GM19193 (cell line): Measurements from ENCODE around the gene CDHR3.

ENCODE experiments used
- POLR2A ChIP-seq: IDR thresholded peaks from 4 replicates; pipeline ENCODE4 v1.6.1; 2011; ENCODE audit not compliant: insufficient read depth, insufficient read length; ENCODE audit errors: extremely low read depth

The CDHR3 gene

DNA sequence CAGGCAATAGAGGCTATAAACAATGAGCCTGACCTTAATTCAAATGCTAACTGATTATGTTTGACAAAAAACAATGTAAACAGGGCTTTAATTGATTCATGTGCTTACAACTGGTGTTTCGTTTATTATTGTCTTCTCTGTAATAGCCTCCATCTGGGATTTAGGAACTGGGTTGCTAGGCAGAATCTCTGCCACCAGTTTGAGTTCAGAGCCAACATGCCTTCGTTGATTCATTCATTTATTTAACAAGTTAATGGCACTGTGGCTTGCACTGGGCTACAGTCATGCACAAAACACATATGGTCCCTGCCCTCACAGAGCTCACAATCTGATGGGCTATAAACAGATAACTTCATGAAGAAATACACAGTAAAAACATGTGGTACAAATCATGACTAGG, 19.6 kb upstream of the CDHR3 start:
- TF ChIP-seq POLR2A, result no peak

DNA sequence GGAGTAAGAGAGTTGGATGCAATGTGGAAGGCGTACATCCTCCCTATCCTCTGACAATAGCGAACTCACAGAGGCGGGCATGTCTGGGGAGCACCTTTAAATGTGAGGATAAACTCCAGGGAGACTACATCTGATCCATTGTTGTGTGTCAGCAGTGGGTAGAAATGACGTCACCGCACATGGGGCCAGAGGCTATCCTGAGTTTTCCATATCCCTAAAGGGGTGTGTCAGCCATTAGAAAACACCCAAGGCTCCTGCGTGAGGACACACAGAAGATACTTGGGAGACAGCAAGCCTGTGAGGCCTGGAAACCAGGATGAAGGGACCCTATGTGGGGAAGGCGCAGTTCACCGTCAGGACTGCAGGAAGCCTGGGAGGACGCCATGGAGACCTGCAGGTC, 17.2 kb upstream of the CDHR3 start:
- no peak for TF ChIP-seq POLR2A

DNA sequence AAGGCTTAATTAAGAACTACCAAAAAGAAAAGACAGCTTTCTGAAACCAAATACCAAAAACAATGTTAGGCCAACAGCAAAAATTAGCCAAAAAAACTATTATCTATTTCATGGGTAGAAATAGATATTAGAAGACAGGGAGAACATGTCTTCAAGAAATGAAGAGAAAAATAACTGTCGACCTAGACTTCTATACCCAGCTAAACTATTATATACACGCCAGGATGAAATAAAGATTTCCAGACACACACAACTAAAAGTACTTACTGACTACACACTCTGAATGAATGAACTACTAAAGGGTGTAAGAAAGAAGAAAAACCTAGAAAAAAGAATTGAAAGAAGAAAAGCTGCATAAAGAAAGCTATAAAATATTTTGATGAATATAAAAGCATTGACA, 11.5 kb upstream of the CDHR3 start:
- no peak for TF ChIP-seq POLR2A

DNA sequence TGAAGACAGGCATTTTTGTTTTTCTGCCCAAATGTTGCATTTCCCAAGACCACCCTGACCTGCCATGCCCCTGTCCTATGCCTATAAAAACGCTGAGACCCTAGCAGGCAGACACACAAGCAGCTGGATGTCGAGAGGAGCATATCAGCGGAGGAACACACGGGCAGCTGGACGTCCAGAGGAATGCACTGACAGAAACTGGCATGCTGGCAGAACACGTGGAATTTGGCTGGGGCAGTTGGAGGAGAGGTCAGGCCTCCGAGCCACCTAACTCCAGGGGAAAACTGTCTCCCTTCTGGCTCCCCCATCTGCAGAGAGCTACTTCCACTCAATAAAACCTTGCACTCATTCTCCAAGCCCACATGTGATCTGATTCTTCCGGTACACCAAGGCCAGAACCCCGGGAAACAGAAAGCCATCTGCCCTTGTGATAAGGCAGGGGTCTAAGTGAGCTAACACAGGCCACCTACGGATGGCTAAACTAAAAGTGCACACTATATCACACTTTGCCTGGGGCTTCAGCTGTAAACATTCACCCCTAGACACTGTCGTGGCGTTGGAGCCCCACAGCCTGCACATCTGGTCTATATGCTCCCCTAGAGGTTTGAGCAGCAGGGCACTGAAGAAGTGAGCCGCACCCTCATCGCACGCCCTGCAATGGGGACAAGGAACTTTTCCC, 10.0 kb upstream of the CDHR3 start:
- TF ChIP-seq POLR2A, result no peak

DNA sequence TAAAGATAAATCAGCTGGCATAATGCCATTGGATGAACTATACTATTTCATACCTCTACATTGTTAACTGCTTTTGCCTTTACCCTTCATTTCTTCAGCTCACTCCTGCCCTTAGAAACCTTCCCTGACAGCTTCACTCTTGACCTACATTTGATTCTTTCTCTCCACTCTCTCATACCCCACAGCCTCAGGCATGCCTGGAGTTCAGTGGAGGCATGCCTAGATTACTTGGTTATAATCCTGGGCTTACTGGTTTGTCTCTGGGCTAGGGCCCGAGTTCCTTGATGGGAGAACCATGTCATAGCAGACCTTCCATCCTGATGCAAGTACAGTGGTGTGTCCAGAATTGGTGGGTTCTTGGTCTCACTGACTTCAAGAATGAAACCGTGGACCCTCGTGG, 8.4 kb upstream of the CDHR3 start:
- TF ChIP-seq POLR2A, result no peak

DNA sequence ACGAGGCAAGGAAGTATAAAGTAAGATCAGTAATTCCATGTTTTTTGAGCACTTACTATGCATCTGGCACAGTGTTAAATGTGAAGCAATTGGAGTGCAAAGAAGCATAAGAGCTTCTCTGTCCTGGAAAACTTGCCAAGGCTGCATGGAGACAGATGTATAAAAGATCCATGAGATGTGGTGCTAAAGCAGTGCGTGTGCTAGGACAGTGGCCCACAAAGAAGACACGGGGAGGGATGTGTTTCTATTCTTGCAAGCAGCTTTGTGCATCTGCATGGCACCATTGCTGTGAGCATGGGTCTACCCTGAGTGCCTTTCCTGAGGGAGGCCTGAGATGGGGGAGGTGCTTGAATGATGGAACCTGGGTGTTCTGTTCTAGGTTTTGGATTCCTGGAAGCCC, 5.1 kb upstream of the CDHR3 start:
- TF ChIP-seq POLR2A, result no peak

DNA sequence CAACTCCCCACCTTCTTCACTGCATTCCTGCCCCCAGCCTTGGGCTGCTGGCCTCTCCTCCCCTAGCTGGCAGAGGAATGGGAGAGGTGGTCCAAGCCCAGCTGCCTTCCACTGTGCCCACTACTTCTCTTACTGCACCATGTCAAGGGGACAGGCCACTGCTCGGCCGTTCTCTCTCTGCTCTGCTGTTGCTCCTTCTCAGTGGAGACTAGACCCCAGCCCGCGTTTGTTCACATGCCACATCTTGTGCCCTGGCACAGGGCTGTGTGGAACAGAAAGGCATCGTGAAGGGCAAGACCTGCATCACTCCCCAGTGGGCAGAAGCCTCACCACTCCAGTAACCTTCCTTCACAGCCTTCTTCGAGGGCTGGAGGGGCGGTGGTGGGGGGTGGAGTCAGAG, 711 bp upstream of the CDHR3 start:
- no peak for TF ChIP-seq POLR2A

DNA sequence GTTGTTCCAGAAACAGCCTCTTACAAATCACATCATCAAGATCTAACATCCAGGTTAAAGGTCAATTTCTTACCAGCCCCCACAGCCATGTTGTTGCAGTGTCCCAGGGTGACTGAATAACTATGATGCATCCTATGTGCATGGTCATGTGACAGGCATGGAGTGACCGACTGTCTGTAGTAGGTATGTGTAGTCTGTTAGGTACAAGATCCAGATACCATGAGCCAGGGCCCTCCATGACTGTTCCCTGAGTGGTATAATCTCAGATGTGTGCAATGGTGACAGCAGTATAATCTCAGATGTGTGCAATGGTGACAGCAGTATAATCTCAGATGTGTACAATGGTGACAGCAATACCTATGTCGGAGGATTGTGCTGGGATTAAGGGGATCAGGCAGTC, 8.8 kb downstream of the CDHR3 start:
- no peak for TF ChIP-seq POLR2A

DNA sequence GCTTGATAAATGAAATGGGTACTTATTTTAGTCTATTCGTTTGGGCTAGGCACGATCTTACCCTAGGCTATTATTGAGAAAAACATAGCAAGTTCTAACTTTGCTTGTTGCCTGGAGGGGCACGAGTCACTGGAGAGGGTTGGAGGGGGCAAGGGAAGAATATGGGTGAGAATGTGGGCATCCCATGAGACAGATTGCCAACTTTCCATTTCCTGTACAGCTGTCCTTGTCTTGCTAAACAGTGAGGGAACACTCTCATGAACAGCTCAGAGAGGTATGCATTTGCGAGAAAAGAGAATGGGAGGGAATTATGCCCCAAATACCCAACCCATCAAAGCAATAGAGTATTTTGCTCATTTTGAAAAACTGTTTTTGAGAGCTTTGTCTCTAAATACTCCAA, 9.2 kb downstream of the CDHR3 start:
- no peak for TF ChIP-seq POLR2A

DNA sequence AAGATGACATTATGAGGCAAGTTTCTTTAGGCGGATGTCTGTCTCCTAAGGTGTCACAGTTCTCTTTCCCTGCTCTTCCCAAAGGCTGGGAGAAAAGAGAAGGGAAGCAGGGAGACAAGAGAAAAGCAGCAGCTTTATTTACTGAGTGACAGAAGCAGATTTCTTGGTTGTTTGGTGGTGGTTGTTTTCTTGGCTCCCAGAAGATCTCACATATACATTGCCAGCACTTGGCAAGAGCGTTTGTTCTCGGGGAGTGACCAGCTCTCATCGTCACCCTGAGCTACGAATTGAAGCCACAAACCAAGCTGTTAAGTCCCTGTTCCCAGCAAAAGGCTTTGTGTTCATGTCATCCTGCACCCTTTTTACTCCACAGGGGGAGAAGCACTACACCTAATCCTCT, 11.4 kb downstream of the CDHR3 start:
- TF ChIP-seq POLR2A, result no peak

DNA sequence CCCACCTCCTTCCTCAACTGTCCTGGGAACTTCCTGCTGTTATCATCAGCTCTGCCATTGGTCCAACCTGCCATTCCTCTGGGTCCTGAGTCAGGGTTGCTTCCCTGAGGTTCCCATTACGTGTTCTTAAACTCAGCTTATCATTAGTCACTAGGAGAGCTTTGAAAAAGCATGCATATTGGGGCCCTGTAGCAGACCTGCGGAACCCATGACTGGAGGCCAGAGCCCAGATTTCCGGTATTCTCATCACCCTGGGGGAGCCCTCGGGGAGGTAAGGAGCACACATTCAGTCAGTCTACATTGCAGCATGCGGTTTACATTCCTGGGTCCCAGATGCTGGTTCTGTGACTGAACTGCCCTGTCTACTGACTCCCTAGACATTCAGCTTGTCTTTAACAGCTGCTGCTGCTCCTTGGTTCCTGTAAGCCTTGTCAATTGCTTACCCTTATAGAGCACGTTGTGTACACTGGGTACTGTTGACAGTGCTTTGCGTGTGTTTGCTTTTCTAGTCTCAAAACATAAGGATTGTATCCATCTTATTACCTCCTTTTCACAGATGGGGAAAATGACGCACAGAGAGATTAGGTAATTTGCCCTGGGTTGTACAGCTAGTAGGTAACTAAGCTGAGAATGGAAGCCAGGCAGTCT, 12.8 kb downstream of the CDHR3 start:
- TF ChIP-seq POLR2A, result no peak

DNA sequence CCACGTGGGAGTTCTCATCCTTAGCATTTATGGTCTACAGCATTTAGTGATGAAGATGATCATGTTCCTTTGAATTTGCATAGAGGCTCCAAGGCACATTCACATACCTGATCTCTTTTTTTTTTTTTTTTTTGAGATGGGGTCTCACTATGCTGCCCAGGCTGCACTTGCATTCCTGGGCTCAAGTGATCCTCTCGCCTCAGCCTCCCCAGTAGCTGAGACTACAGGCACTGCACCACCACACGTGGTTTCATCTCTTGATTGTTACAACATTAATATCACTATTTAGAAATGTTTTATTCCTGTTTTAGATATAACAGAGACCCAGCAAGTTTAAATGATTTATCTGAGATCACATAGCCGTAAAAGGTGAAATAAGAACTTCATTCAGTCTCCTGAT, 13.8 kb downstream of the CDHR3 start:
- no peak for TF ChIP-seq POLR2A

DNA sequence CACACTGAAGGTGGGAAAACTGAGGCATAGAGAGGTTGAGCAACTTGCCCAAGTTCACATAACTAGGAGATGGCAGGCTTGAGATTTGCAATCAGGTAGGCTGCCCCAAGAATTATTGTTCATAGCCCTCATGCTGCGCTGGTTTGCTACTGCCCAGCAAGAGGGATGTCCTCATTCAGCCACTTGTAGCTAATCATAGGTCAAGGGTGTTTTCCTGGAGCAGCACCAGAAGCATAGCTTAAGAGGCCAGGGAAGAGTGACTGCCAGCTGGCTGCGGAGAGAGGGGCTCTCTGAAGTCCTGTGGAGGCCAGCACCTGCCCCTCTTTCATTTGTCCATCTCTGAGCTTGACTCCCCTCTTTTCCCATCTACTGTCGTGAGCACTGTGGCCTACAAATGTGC, 15.0 kb downstream of the CDHR3 start:
- TF ChIP-seq POLR2A, result no peak

DNA sequence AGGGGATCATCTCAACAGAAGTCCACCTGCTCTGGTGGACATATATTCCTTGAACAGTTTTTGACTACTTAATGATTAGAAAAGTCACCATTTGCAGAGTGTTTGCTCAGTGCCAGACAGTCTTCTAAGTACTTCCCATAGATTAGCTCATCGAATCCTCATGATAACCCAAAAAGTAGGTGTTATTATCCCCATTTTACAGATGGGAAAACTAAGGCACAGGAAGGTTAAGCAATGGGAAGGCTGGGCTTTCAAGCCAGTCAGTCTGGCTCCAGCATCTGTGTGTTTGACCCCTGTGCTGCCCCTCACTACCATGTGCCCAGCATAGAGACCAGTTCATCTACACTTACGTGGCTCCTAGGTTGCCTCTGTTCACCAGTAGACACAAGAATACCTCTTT, 15.9 kb downstream of the CDHR3 start:
- TF ChIP-seq POLR2A, result no peak

DNA sequence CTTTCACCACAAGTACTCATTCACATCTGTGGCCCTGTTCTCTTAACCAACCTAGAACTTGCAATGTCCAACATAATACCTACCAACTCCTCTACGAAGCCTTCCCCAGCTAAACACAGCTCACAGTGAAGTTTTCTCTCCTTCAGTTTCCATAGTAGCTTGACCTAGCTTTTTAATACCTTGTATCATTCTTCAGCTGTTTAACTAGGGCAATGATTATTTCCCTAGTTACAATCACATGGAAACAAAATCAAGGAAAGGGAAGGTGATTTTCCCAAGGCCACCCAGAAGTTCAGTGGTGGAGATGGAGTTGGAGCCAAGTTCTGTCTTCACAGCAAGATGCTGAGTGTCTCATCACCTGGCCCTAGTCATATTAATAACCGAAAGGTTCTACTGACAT, 16.3 kb downstream of the CDHR3 start:
- no peak for TF ChIP-seq POLR2A

DNA sequence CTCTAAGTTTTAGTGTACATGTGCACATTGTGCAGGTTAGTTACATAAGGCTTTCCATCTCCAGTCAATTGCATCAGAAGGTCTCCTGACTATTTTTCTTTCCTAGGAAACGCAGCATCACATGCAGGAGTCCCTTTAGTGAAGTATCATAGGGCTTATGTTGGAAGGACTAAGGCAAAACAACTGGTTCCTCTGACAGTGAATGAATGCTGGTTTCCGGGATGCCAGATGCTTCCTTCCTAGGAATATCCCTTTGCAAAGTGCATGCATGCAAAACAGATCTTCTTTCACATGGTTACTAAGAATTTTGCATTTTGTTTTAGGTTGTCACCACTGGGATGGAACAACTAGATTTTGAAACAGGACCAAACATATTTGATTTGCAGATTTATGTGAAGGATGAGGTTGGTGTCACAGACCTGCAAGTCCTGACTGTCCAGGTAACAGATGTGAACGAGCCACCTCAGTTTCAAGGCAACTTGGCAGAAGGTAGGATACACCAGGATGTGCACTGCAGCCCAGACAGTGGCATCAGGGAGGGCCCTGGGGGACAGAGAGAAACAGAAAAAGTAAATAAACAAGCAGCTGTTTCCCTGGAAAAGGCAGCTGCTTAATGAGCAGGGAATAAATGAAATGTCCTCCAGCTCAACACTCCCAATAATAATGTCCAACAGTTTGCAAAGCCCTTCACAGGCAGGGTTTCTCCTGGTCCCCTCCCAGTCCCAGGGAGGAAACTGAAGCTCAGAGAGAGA, 17.8 kb downstream of the CDHR3 start:
- TF ChIP-seq POLR2A, result no peak
